ENCODE data around the gene TOX2. TPM values are rescaled to one million over a fixed set of nuclear protein-coding genes. Genes with fewer than 3 reads are reported as not detected.
A peak's percentile ranks its signal among the peaks of the same experiment; 100 is the strongest.

The TOX2 gene
- total RNA-seq, 1 experiment from 2014 or later, result 85.4 TPM

DNA sequence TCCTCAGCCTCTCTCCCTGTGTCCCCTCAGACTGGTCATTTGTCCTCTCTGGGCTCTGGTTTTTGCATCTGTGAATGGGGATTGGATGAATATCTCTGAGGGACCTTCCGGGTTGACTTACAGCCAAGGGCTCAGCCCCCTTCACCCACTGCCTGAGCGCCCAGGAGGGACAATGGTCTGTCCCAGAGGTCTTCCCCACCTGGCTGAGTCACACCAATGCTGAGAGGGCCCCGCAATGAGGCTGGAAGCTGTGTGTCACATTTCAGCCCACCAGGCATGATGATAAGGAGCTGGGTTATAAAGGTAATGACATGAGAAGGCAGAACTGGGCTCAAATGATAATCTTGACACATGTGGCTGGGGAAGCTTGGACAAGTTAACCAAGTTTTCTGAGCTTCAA, 70.5 kb downstream of the TOX2 start:
- CTCF ChIA-PET, result interaction anchor here (0.5 kb wide), 1 partner anchor 11 kb away, joined by 3 read pairs; no protein-coding TSS in a partner anchor
- in situ Hi-C loops (cut with HindIII; ENCODE audit: low pct_unique_long_range_greater_than_20kb, low sequenced_read_pairs) (no loop called here), intact Hi-C loops (cut with micrococcal nuclease; ENCODE audit: unreplicated experiment) (no loop called here)
- no peaks in the 10 kb centered on the region for H3K9me3 ChIP-seq (ENCODE audit: control insufficient read depth, insufficient read depth, low read depth, low read length)
- no peaks in the 10 kb centered on the region for H3K27me3 ChIP-seq (ENCODE audit: control insufficient read depth, insufficient read depth, low read length)
- H3K27ac ChIP-seq (ENCODE audit: low read length), result peak overlapping the region; percentile 62
- ATAC-seq, result no peak
- no TSS peak for BruUV-seq (replicated peaks)
- no peak overlapping the region for H3K4me3 ChIP-seq (ENCODE audit: low read depth in 2 of 2, low read length in 2 of 2)
- DNase-seq (ENCODE audit: low read depth, low spot score), result no peak
- TF ChIP-seq, protein P1, sequence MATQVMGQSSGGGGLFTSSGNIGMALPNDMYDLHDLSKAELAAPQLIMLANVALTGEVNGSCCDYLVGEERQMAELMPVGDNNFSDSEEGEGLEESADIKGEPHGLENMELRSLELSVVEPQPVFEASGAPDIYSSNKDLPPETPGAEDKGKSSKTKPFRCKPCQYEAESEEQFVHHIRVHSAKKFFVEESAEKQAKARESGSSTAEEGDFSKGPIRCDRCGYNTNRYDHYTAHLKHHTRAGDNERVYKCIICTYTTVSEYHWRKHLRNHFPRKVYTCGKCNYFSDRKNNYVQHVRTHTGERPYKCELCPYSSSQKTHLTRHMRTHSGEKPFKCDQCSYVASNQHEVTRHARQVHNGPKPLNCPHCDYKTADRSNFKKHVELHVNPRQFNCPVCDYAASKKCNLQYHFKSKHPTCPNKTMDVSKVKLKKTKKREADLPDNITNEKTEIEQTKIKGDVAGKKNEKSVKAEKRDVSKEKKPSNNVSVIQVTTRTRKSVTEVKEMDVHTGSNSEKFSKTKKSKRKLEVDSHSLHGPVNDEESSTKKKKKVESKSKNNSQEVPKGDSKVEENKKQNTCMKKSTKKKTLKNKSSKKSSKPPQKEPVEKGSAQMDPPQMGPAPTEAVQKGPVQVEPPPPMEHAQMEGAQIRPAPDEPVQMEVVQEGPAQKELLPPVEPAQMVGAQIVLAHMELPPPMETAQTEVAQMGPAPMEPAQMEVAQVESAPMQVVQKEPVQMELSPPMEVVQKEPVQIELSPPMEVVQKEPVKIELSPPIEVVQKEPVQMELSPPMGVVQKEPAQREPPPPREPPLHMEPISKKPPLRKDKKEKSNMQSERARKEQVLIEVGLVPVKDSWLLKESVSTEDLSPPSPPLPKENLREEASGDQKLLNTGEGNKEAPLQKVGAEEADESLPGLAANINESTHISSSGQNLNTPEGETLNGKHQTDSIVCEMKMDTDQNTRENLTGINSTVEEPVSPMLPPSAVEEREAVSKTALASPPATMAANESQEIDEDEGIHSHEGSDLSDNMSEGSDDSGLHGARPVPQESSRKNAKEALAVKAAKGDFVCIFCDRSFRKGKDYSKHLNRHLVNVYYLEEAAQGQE (IDR thresholded peaks at IDR 0.05; ENCODE audit: insufficient read depth in 1 of 2, low read depth in 2 of 2, low read length in 1 of 2), result no peak
- no peak for TF ChIP-seq POLR2AphosphoS5 (IDR thresholded peaks at IDR 0.05; ENCODE audit: low read depth, low read length)
- TF ChIP-seq SIN3A (IDR thresholded peaks at IDR 0.05; ENCODE audit: borderline replicate concordance, insufficient read depth, low read depth, low read length), result no peak
- TF ChIP-seq, protein P2, sequence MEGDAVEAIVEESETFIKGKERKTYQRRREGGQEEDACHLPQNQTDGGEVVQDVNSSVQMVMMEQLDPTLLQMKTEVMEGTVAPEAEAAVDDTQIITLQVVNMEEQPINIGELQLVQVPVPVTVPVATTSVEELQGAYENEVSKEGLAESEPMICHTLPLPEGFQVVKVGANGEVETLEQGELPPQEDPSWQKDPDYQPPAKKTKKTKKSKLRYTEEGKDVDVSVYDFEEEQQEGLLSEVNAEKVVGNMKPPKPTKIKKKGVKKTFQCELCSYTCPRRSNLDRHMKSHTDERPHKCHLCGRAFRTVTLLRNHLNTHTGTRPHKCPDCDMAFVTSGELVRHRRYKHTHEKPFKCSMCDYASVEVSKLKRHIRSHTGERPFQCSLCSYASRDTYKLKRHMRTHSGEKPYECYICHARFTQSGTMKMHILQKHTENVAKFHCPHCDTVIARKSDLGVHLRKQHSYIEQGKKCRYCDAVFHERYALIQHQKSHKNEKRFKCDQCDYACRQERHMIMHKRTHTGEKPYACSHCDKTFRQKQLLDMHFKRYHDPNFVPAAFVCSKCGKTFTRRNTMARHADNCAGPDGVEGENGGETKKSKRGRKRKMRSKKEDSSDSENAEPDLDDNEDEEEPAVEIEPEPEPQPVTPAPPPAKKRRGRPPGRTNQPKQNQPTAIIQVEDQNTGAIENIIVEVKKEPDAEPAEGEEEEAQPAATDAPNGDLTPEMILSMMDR (IDR thresholded peaks at IDR 0.05), result no peak
- no peak for TF ChIP-seq TCF7L2 (IDR thresholded peaks at IDR 0.05; ENCODE audit: low read depth, low read length)
- POLR2A ChIA-PET, result no interaction called here
- H3K4me1 ChIP-seq (ENCODE audit: control insufficient read depth, insufficient read depth, low read length), result peaks cover 29% of the 10 kb centered on the region
- H3K36me3 ChIP-seq (ENCODE audit: control insufficient read depth, insufficient read depth, low read length), result no peaks in the 10 kb centered on the region

DNA sequence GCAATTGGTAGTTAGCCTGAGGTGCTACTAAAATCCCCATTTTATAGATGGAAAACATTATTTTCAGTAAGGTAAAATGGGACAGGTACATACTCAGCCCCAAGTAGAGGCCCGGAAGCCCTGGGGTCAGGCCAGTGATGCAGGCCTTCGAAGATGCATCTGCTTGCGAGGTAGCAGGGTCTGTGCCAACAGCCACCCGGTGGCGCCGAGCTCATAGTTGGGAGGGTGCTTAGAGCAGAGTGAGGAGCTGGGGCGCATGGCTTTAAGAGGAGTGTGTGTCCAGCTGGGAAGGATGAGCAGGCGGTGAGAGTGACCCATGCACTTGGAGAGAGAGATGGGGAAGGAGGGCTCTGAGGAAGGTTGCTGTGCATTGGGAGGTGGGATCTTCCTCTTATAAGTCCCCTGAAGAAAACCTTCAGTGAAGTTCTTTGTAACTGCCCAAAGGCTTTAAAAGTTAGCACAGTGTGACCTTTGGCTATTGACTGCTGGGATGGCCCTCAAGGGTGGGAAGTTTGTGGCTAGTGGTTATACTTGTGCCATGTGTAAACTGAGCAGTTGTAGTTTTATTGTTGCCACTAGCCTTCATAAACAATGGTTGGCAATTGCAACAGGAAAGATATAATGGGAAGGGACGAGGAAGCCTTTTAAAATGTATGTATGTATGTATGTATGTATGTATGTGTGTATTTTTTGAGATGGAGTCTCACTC, 71.1 kb downstream of the TOX2 start:
- ATAC-seq, result peak; percentile 43
- intact Hi-C loops (cut with micrococcal nuclease; ENCODE audit: unreplicated experiment), result no loop called here
- DNase-seq (ENCODE audit: low read depth, low spot score), result no peak
- Histone ChIP-seq H3K4me3 (ENCODE audit: low read depth in 2 of 2, low read length in 2 of 2) (no peak overlapping the region), H3K36me3 (ENCODE audit: control insufficient read depth, insufficient read depth, low read length) (no peaks in the 10 kb centered on the region), H3K9me3 (ENCODE audit: control insufficient read depth, insufficient read depth, low read depth, low read length) (no peaks in the 10 kb centered on the region), H3K27me3 (ENCODE audit: control insufficient read depth, insufficient read depth, low read length) (no peaks in the 10 kb centered on the region), H3K27ac (ENCODE audit: low read length) (peak overlapping the region; percentile 41), H3K4me1 (ENCODE audit: control insufficient read depth, insufficient read depth, low read length) (peaks cover 29% of the 10 kb centered on the region)
- no peak for TF ChIP-seq POLR2AphosphoS5 (IDR thresholded peaks at IDR 0.05; ENCODE audit: low read depth, low read length)
- TF ChIP-seq, protein P1 (IDR thresholded peaks at IDR 0.05; ENCODE audit: insufficient read depth in 1 of 2, low read depth in 2 of 2, low read length in 1 of 2), result no peak
- in situ Hi-C loops (cut with HindIII; ENCODE audit: low pct_unique_long_range_greater_than_20kb, low sequenced_read_pairs), result no loop called here
- CTCF ChIA-PET, result interaction anchor here (0.5 kb wide), 1 partner anchor 10 kb away, joined by 3 read pairs; no protein-coding TSS in a partner anchor
- POLR2A ChIA-PET, result no interaction called here
- no TSS peak for BruUV-seq (replicated peaks)

Measured in Panc1 (cell line).